Breast epithelium (tissue), 4 donors: ENCODE results near the gene TMEM179B. TPM values are rescaled to one million over a fixed set of nuclear protein-coding genes. Genes with fewer than 3 reads are reported as not detected.

Source experiments
- DNase-seq, 2 donors: peaks; one replicate each; pipeline ENCODE4 v3.0.0-alpha.2; 2019; ENCODE audit warnings: low spot score in 2 of 2
- H3K27ac ChIP-seq, 2 donors: fragments of 200-600 bp; sonication (generic) in 1 of 2; one replicate each; pipeline ENCODE4 v1.5.1; 2016 to 2019; ENCODE audit warnings: mild to moderate bottlenecking in 1 of 2
- H3K27me3 ChIP-seq, 2 donors: fragments of 200-600 bp; sonication (generic) in 1 of 2; one replicate each; pipeline versions ENCODE4 v1.5.1 to v1.6.0; 2017 to 2019; ENCODE audit warnings: control low read depth in 1 of 2, mild to moderate bottlenecking in 1 of 2
- H3K36me3 ChIP-seq: fragments of 200-600 bp; one replicate; pipeline ENCODE4 v1.5.1; 2019
- H3K4me1 ChIP-seq, 2 donors: fragments of 200-600 bp; sonication (generic); one replicate each; pipeline ENCODE4 v1.5.1; 2016 to 2019; ENCODE audit warnings: control low read depth in 1 of 2
- H3K4me3 ChIP-seq, 3 donors: fragments of 200-600 bp; sonication (generic); 1 replicate in 2 of 3; 2 replicates in 1 of 3; pipeline ENCODE4 v1.5.1; 2016 to 2019; ENCODE audit warnings: mild to moderate bottlenecking in 3 of 3, moderate library complexity in 2 of 3
- H3K9me3 ChIP-seq, 2 donors: fragments of 200-600 bp; sonication (generic) in 1 of 2; one replicate each; pipeline ENCODE4 v1.5.1; 2016 to 2019; ENCODE audit warnings: control low read depth in 1 of 2
- CTCF ChIP-seq, 3 donors: fragments of 450-650 bp; IDR thresholded peaks; one replicate each; pipeline ENCODE4 v1.5.1; 2016 to 2017; ENCODE audit warnings: antibody characterized with exemption in 3 of 3, mild to moderate bottlenecking in 3 of 3, moderate library complexity in 3 of 3
- POLR2A ChIP-seq: fragments of 450-650 bp; IDR thresholded peaks from one replicate; pipeline ENCODE4 v1.6.1; 2016; ENCODE audit warnings: antibody characterized with exemption, mild to moderate bottlenecking, moderate library complexity
- POLR2AphosphoS5 ChIP-seq, 3 donors: sonication (generic); formaldehyde crosslinking; IDR thresholded peaks; one replicate each; pipeline ENCODE4 v1.6.1; 2017; ENCODE audit warnings: antibody characterized with exemption in 3 of 3
- intact Hi-C: fragments of 100-400 bp; cut with DNase I; formaldehyde crosslinking; loops from one replicate; pipeline ENCODE4 v1.15.1; 2023; ENCODE audit warnings: low total_unique reads
- total RNA-seq, 3 donors: library from RNA; depleted of rRNA; stranded (reverse); fragments of >200 nt; gene quantifications; one replicate each; pipeline ENCODE4 v1.1.0, GENCODE V29; 2016

TMEM179B gene
- total RNA-seq, 3 donors from 2014 or later: 61.4 to 66.9 (median 64.9) TPM

- Histone ChIP-seq H3K27me3 (no peaks in the 10 kb centered on the region), H3K4me3 (no peak overlapping the region), H3K9me3 (no peaks in the 10 kb centered on the region), H3K36me3 (peaks cover 10% of the 10 kb centered on the region), H3K27ac (peak overlapping the region in 1 of 2 donors; percentile 1), H3K4me1 (no peaks in the 10 kb centered on the region)
- DNase-seq: no peak
- intact Hi-C loops: no loop called here
- TF ChIP-seq POLR2AphosphoS5 (IDR thresholded peaks at IDR 0.05): no peak
- TF ChIP-seq POLR2A: no peak
- TF ChIP-seq CTCF (IDR thresholded peaks at IDR 0.05): no peak
Measured at GRCh38 chr11:62801071-62801470, 13.9 kb downstream of the TMEM179B start.

GRCh38 chr11:62804310-62805075 lies 17.3 kb downstream of the TMEM179B start:
- intact Hi-C loops: no loop called here
- TF ChIP-seq POLR2A: no peak
- Histone ChIP-seq H3K9me3 (no peaks in the 10 kb centered on the region), H3K4me1 (no peaks in the 10 kb centered on the region), H3K27ac (peak overlapping the region; percentile 95), H3K27me3 (no peaks in the 10 kb centered on the region), H3K4me3 (peak overlapping the region; percentile 88 to 98 (median 92)), H3K36me3 (no peaks in the 10 kb centered on the region)
- DNase-seq: no peak

GRCh38 chr11:62805076-62805892 lies 18.1 kb downstream of the TMEM179B start, which contains the start of gene NXF1:
NXF1 (minus strand) TSS chr11:62805440; CDS start chr11:62805356, 84 bp downstream.
- H3K36me3 ChIP-seq: no peaks in the 10 kb centered on the region
- H3K27ac ChIP-seq: peak within 1 kb of the TSS; percentile 95
- peak; percentile 93 to 96 for DNase-seq
- peak; percentile 100 for TF ChIP-seq POLR2AphosphoS5 (IDR thresholded peaks at IDR 0.05)
- TF ChIP-seq POLR2A: peak; percentile 98
- peak; percentile 10 to 47 (median 10) for TF ChIP-seq CTCF (IDR thresholded peaks at IDR 0.05)
- H3K9me3 ChIP-seq: no peaks in the 10 kb centered on the region
- intact Hi-C loops: no loop called here
- no peaks in the 10 kb centered on the region for H3K4me1 ChIP-seq
- H3K4me3 ChIP-seq: peak within 1 kb of the TSS; percentile 88 to 98 (median 92)
- H3K27me3 ChIP-seq: no peaks in the 10 kb centered on the region

GRCh38 chr11:62805961-62806441 lies 18.8 kb downstream of the TMEM179B start:
- Histone ChIP-seq H3K27ac (peak overlapping the region; percentile 95), H3K4me3 (peak overlapping the region; percentile 88 to 98 (median 92)), H3K36me3 (no peaks in the 10 kb centered on the region), H3K4me1 (no peaks in the 10 kb centered on the region), H3K27me3 (no peaks in the 10 kb centered on the region), H3K9me3 (no peaks in the 10 kb centered on the region)
- intact Hi-C loops: no loop called here
- TF ChIP-seq CTCF (IDR thresholded peaks at IDR 0.05) (no peak), POLR2AphosphoS5 (IDR thresholded peaks at IDR 0.05) (no peak), POLR2A (no peak)
- DNase-seq: no peak

GRCh38 chr11:62806611-62807121 lies 19.5 kb downstream of the TMEM179B start:
- no peaks in the 10 kb centered on the region for H3K9me3 ChIP-seq
- no peaks in the 10 kb centered on the region for H3K27me3 ChIP-seq
- no peaks in the 10 kb centered on the region for H3K36me3 ChIP-seq
- H3K27ac ChIP-seq: peak overlapping the region; percentile 95
- H3K4me1 ChIP-seq: no peaks in the 10 kb centered on the region
- TF ChIP-seq CTCF (IDR thresholded peaks at IDR 0.05) (no peak), POLR2AphosphoS5 (IDR thresholded peaks at IDR 0.05) (peak in 1 of 3 donors; percentile 18)
- DNase-seq: no peak
- intact Hi-C loops: no loop called here
- no peak overlapping the region for H3K4me3 ChIP-seq
